GM21447 (cell line): ENCODE results near the gene GRIN3A.
"Not testable (repeated sequence)": the region's sequence is repeated elsewhere in the genome, so short reads cannot be mapped to it uniquely, and the experiment has no call there.

Experiments
- ATAC-seq: cut with Tn5 transposase; IDR thresholded peaks from one replicate; pipeline ENCODE4 v1.9.1; 2021; ENCODE audit not compliant: unreplicated experiment

GRIN3A gene

GRCh38 chr9:101585740-101586139, 152.7 kb downstream of the GRIN3A start:
- ATAC-seq: no peak

GRCh38 chr9:101582553-101582952, 155.9 kb downstream of the GRIN3A start:
- ATAC-seq: no peak

- ATAC-seq: no peak
Measured at GRCh38 chr9:101579711-101580545, 158.5 kb downstream of the GRIN3A start.

GRCh38 chr9:101578378-101578777, 160.1 kb downstream of the GRIN3A start:
- peak; percentile 73 for ATAC-seq

GRCh38 chr9:101574731-101575333, 163.6 kb downstream of the GRIN3A start:
- ATAC-seq: no peak

- ATAC-seq: no peak
Measured at GRCh38 chr9:101572316-101572715, 166.1 kb downstream of the GRIN3A start.

GRCh38 chr9:101571114-101571513, 167.3 kb downstream of the GRIN3A start:
- no peak for ATAC-seq

GRCh38 chr9:101569741-101570501, 168.5 kb downstream of the GRIN3A start:
- ATAC-seq: no peak

- ATAC-seq: no peak
Measured at GRCh38 chr9:101567725-101568350, 170.6 kb downstream of the GRIN3A start.

- ATAC-seq: peak; percentile 72
Measured at GRCh38 chr9:101566904-101567724, 171.3 kb downstream of the GRIN3A start.

GRCh38 chr9:101564252-101564651, 174.2 kb downstream of the GRIN3A start:
- ATAC-seq: no peak

- no peak for ATAC-seq
Measured at GRCh38 chr9:101562966-101563365, 175.5 kb downstream of the GRIN3A start.

- ATAC-seq: no peak
Measured at GRCh38 chr9:101561740-101562139, 176.7 kb downstream of the GRIN3A start.

- not testable (repeated sequence) for ATAC-seq
Measured at GRCh38 chr9:101549472-101550098, 188.9 kb downstream of the GRIN3A start.

GRCh38 chr9:101543098-101543735, 195.2 kb downstream of the GRIN3A start:
- ATAC-seq: no peak

GRCh38 chr9:101540069-101540468, 198.4 kb downstream of the GRIN3A start:
- ATAC-seq: no peak

GRCh38 chr9:101536938-101537337, 201.5 kb downstream of the GRIN3A start:
- ATAC-seq: no peak

- no peak for ATAC-seq
Measured at GRCh38 chr9:101536351-101536750, 202.1 kb downstream of the GRIN3A start.
